Measurements from ENCODE around the gene ABCA10. TPM values are rescaled to one million over a fixed set of nuclear protein-coding genes. Genes with fewer than 3 reads are reported as not detected.

The ABCA10 gene
- total RNA-seq, 1 experiment from 2014 or later, result not detected

GRCh38 chr17:69265873-69266272 lies 37.2 kb upstream of the ABCA10 start:
- H3K4me3 Mint-ChIP-seq, result no peak overlapping the region
- H3K36me3 Mint-ChIP-seq, result no peaks in the 10 kb centered on the region
- H3K4me1 Mint-ChIP-seq, result no peaks in the 10 kb centered on the region
- DNase-seq (ENCODE audit: low spot score) (no peak), ATAC-seq (no peak)
- TF ChIP-seq ARID4B (CRISPR knock-in tag; IDR thresholded peaks at IDR 0.05; ENCODE audit: borderline replicate concordance) (no peak), ZMAT4 (CRISPR knock-in tag; IDR thresholded peaks at IDR 0.05) (no peak), SOX15 (CRISPR knock-in tag; IDR thresholded peaks at IDR 0.05) (no peak), NR2C2 (CRISPR knock-in tag; IDR thresholded peaks at IDR 0.05) (no peak), IRF2 (CRISPR knock-in tag; IDR thresholded peaks at IDR 0.05; ENCODE audit: borderline replicate concordance, low read depth) (no peak), KAT7 (CRISPR knock-in tag; IDR thresholded peaks at IDR 0.05; ENCODE audit: borderline replicate concordance) (no peak), FOXJ3 (CRISPR knock-in tag; IDR thresholded peaks at IDR 0.05; ENCODE audit: borderline replicate concordance) (no peak), ZNF121 (CRISPR knock-in tag; IDR thresholded peaks at IDR 0.05) (no peak), ZNF671 (CRISPR knock-in tag; IDR thresholded peaks at IDR 0.05) (no peak), ZBTB21 (CRISPR knock-in tag; IDR thresholded peaks at IDR 0.05; ENCODE audit: borderline replicate concordance) (no peak), ATF1 (CRISPR knock-in tag; IDR thresholded peaks at IDR 0.05) (no peak), NFYB (CRISPR knock-in tag; conservative IDR thresholded peaks at IDR 0.05; ENCODE audit: low read depth) (no peak)
- TF ChIP-seq, protein P1, sequence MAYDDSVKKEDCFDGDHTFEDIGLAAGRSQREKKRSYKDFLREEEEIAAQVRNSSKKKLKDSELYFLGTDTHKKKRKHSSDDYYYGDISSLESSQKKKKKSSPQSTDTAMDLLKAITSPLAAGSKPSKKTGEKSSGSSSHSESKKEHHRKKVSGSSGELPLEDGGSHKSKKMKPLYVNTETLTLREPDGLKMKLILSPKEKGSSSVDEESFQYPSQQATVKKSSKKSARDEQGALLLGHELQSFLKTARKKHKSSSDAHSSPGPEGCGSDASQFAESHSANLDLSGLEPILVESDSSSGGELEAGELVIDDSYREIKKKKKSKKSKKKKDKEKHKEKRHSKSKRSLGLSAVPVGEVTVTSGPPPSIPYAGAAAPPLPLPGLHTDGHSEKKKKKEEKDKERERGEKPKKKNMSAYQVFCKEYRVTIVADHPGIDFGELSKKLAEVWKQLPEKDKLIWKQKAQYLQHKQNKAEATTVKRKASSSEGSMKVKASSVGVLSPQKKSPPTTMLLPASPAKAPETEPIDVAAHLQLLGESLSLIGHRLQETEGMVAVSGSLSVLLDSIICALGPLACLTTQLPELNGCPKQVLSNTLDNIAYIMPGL (CRISPR knock-in tag; IDR thresholded peaks at IDR 0.05), result no peak
- TF ChIP-seq, protein P2, sequence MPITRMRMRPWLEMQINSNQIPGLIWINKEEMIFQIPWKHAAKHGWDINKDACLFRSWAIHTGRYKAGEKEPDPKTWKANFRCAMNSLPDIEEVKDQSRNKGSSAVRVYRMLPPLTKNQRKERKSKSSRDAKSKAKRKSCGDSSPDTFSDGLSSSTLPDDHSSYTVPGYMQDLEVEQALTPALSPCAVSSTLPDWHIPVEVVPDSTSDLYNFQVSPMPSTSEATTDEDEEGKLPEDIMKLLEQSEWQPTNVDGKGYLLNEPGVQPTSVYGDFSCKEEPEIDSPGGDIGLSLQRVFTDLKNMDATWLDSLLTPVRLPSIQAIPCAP (CRISPR knock-in tag; IDR thresholded peaks at IDR 0.05), result no peak
- TF ChIP-seq, protein P3, sequence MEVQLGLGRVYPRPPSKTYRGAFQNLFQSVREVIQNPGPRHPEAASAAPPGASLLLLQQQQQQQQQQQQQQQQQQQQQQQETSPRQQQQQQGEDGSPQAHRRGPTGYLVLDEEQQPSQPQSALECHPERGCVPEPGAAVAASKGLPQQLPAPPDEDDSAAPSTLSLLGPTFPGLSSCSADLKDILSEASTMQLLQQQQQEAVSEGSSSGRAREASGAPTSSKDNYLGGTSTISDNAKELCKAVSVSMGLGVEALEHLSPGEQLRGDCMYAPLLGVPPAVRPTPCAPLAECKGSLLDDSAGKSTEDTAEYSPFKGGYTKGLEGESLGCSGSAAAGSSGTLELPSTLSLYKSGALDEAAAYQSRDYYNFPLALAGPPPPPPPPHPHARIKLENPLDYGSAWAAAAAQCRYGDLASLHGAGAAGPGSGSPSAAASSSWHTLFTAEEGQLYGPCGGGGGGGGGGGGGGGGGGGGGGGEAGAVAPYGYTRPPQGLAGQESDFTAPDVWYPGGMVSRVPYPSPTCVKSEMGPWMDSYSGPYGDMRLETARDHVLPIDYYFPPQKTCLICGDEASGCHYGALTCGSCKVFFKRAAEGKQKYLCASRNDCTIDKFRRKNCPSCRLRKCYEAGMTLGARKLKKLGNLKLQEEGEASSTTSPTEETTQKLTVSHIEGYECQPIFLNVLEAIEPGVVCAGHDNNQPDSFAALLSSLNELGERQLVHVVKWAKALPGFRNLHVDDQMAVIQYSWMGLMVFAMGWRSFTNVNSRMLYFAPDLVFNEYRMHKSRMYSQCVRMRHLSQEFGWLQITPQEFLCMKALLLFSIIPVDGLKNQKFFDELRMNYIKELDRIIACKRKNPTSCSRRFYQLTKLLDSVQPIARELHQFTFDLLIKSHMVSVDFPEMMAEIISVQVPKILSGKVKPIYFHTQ (CRISPR knock-in tag; IDR thresholded peaks at IDR 0.05), result no peak
- peaks cover 5% of the 10 kb centered on the region; the same call in 1 of the 2 replicates for H3K9me3 Mint-ChIP-seq
- no peak overlapping the region for H3K27ac Mint-ChIP-seq
- ChIA-PET POLR2A (no interaction called here), CTCF (no interaction called here)
- no peaks in the 10 kb centered on the region for H3K27me3 Mint-ChIP-seq (ENCODE audit: low read depth)

GRCh38 chr17:69254187-69254586 lies 25.6 kb upstream of the ABCA10 start:
- H3K27ac Mint-ChIP-seq, result no peak overlapping the region
- H3K4me1 Mint-ChIP-seq, result no peaks in the 10 kb centered on the region
- H3K9me3 Mint-ChIP-seq, result no peaks in the 10 kb centered on the region
- H3K36me3 Mint-ChIP-seq, result no peaks in the 10 kb centered on the region
- H3K27me3 Mint-ChIP-seq (ENCODE audit: low read depth), result no peaks in the 10 kb centered on the region
- TF ChIP-seq ZNF121 (CRISPR knock-in tag; IDR thresholded peaks at IDR 0.05) (no peak), NFATC4 (CRISPR knock-in tag; IDR thresholded peaks at IDR 0.05) (no peak), ESRRA (CRISPR knock-in tag; IDR thresholded peaks at IDR 0.05; ENCODE audit: borderline replicate concordance) (no peak), PRRX2 (CRISPR knock-in tag; IDR thresholded peaks at IDR 0.05) (no peak)
- TF ChIP-seq, protein P4, sequence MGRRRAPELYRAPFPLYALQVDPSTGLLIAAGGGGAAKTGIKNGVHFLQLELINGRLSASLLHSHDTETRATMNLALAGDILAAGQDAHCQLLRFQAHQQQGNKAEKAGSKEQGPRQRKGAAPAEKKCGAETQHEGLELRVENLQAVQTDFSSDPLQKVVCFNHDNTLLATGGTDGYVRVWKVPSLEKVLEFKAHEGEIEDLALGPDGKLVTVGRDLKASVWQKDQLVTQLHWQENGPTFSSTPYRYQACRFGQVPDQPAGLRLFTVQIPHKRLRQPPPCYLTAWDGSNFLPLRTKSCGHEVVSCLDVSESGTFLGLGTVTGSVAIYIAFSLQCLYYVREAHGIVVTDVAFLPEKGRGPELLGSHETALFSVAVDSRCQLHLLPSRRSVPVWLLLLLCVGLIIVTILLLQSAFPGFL (CRISPR knock-in tag; IDR thresholded peaks at IDR 0.05; ENCODE audit: borderline replicate concordance), result no peak
- ATAC-seq, result no peak
- no peak overlapping the region for H3K4me3 Mint-ChIP-seq
- POLR2A ChIA-PET, result no interaction called here
- CTCF ChIA-PET, result no interaction called here
- no peak for DNase-seq (ENCODE audit: low spot score)
